H9 (cell line): ENCODE data around the gene TUT4. TPM values are rescaled to one million over a fixed set of nuclear protein-coding genes. Genes with fewer than 3 reads are reported as not detected.

Experiments
- DNase-seq: peaks from one replicate; pipeline ENCODE4 v3.0.0-alpha.2; 2017
- H2AFZ ChIP-seq: one replicate; pipeline ENCODE4 v1.6.1; 2013; ENCODE audit warnings: mild to moderate bottlenecking, low read length, control low read depth, moderate library complexity
- H2AK5ac ChIP-seq: 2 replicates; pipeline ENCODE4 v1.6.1; 2013; ENCODE audit warnings: low read length, control low read depth, mixed read lengths; ENCODE audit not compliant: insufficient read length
- H2BK120ac ChIP-seq: one replicate; pipeline ENCODE4 v1.6.1; 2013; ENCODE audit warnings: low read depth, mild to moderate bottlenecking, low read length, control low read depth, inconsistent platforms; ENCODE audit not compliant: poor library complexity, severe bottlenecking
- H2BK12ac ChIP-seq: 2 replicates; pipeline ENCODE4 v1.6.1; 2013; ENCODE audit warnings: low read length, control low read depth, mixed read lengths, low read depth; ENCODE audit not compliant: insufficient read length
- H2BK15ac ChIP-seq: 2 replicates; pipeline ENCODE4 v1.6.1; 2013; ENCODE audit warnings: low read depth, low read length, control low read depth
- H2BK20ac ChIP-seq: one replicate; pipeline ENCODE4 v1.6.1; 2013; ENCODE audit warnings: low read depth, mild to moderate bottlenecking, low read length, control low read depth, inconsistent platforms; ENCODE audit not compliant: poor library complexity, severe bottlenecking
- H2BK5ac ChIP-seq: 2 replicates; pipeline ENCODE4 v1.6.1; 2013; ENCODE audit warnings: low read length, control low read depth, mixed read lengths; ENCODE audit not compliant: insufficient read length
- H3K14ac ChIP-seq: 2 replicates; pipeline ENCODE4 v1.6.1; 2013; ENCODE audit warnings: low read length, control low read depth; ENCODE audit not compliant: insufficient read depth
- H3K18ac ChIP-seq: 2 replicates; pipeline ENCODE4 v1.6.1; 2013; ENCODE audit warnings: low read depth, mild to moderate bottlenecking, mixed read lengths, low read length, control low read depth; ENCODE audit not compliant: insufficient read length
- H3K23ac ChIP-seq: 2 replicates; pipeline ENCODE4 v1.6.1; 2013; ENCODE audit warnings: low read length, control low read depth, mixed read lengths, low read depth; ENCODE audit not compliant: insufficient read length
- H3K23me2 ChIP-seq: 2 replicates; pipeline ENCODE4 v1.6.1; 2013; ENCODE audit warnings: low read depth, mild to moderate bottlenecking, mixed read lengths, low read length, control low read depth; ENCODE audit not compliant: insufficient read length, poor library complexity, severe bottlenecking
- H3K27ac ChIP-seq: 2 replicates; pipeline ENCODE4 v1.5.1; 2013; ENCODE audit warnings: low read length, control low read depth, mixed read lengths, low read depth; ENCODE audit not compliant: insufficient read length
- H3K27me3 ChIP-seq: 2 replicates; pipeline ENCODE4 v1.6.1; 2013; ENCODE audit warnings: low read length, control low read depth, inconsistent platforms; ENCODE audit not compliant: insufficient read depth
- H3K4ac ChIP-seq: 2 replicates; pipeline ENCODE4 v1.6.1; 2013; ENCODE audit warnings: low read depth, mild to moderate bottlenecking, control low read depth, inconsistent platforms, low read length, moderate library complexity
- H3K4me1 ChIP-seq: 2 replicates; pipeline ENCODE4 v1.6.1; 2013; ENCODE audit warnings: low read length, control low read depth, inconsistent platforms; ENCODE audit not compliant: insufficient read depth
- H3K4me2 ChIP-seq: 2 replicates; pipeline ENCODE4 v1.6.1; 2013; ENCODE audit warnings: low read length, control low read depth, mixed read lengths; ENCODE audit not compliant: insufficient read length, insufficient read depth
- H3K56ac ChIP-seq: 2 replicates; pipeline ENCODE4 v1.6.1; 2013; ENCODE audit warnings: low read depth, mild to moderate bottlenecking, mixed read lengths, low read length, control low read depth; ENCODE audit not compliant: insufficient read length
- H3K79me1 ChIP-seq: 2 replicates; pipeline ENCODE4 v1.6.1; 2013; ENCODE audit warnings: low read depth, mild to moderate bottlenecking, moderate library complexity, low read length, control low read depth, inconsistent platforms; ENCODE audit not compliant: insufficient read depth, poor library complexity, severe bottlenecking
- H3K79me2 ChIP-seq: 2 replicates; pipeline ENCODE4 v1.6.1; 2013; ENCODE audit warnings: low read length, control low read depth, inconsistent platforms; ENCODE audit not compliant: insufficient read depth
- H3K9ac ChIP-seq: 2 replicates; pipeline ENCODE4 v1.6.1; 2013; ENCODE audit warnings: low read length, control low read depth, mixed read lengths; ENCODE audit not compliant: insufficient read length; ENCODE audit errors: extremely low read depth
- H3K9me3 ChIP-seq: one replicate; pipeline ENCODE4 v1.6.1; 2013; ENCODE audit warnings: low read depth, low read length, inconsistent platforms; ENCODE audit not compliant: control insufficient read depth
- H3T11ph ChIP-seq: one replicate; pipeline ENCODE4 v1.6.1; 2013; ENCODE audit warnings: mild to moderate bottlenecking, low read length, control low read depth, inconsistent platforms
- H4K20me1 ChIP-seq: one replicate; pipeline ENCODE4 v1.6.1; 2013; ENCODE audit not compliant: control insufficient read depth, insufficient read length, insufficient read depth
- H4K5ac ChIP-seq: 2 replicates; pipeline ENCODE4 v1.6.1; 2013; ENCODE audit warnings: low read depth, mild to moderate bottlenecking, mixed read lengths, low read length, control low read depth; ENCODE audit not compliant: insufficient read length
- H4K8ac ChIP-seq: replicated peaks from 2 replicates; pipeline ENCODE4 v1.6.1; 2013; ENCODE audit warnings: low read length, control low read depth, mixed read lengths, low read depth; ENCODE audit not compliant: insufficient read length
- H4K91ac ChIP-seq: 2 replicates; pipeline ENCODE4 v1.6.1; 2013; ENCODE audit warnings: low read depth, mild to moderate bottlenecking, moderate library complexity, mixed read lengths, low read length, control low read depth; ENCODE audit not compliant: insufficient read length
- H3K27ac Mint-ChIP-seq, 3 experiments: 2 replicates in 2 of 3; 3 replicates in 1 of 3; pipeline ENCODE4 v1.8.0; 2020 to 2021; ENCODE audit warnings: mixed read lengths in 3 of 3, mild to moderate bottlenecking in 1 of 3, moderate library complexity in 1 of 3
- H3K27me3 Mint-ChIP-seq: 2 replicates; pipeline ENCODE4 v1.8.0; 2021; ENCODE audit warnings: low read depth, mild to moderate bottlenecking, moderate library complexity, mixed read lengths
- H3K36me3 Mint-ChIP-seq, 3 experiments: 2 replicates in 2 of 3; 3 replicates in 1 of 3; pipeline ENCODE4 v1.8.0; 2020 to 2021; ENCODE audit warnings: low read depth in 3 of 3, mixed read lengths in 3 of 3; ENCODE audit not compliant: insufficient read depth in 1 of 3
- H3K4me1 Mint-ChIP-seq, 2 experiments: 2 replicates each; pipeline ENCODE4 v1.8.0; 2020; ENCODE audit warnings: mixed read lengths in 2 of 2
- H3K4me3 Mint-ChIP-seq, 2 experiments: 2 replicates in 1 of 2; 3 replicates in 1 of 2; pipeline ENCODE4 v1.8.0; 2020 to 2021; ENCODE audit warnings: mild to moderate bottlenecking in 2 of 2, mixed read lengths in 2 of 2, moderate library complexity in 1 of 2
- H3K9me3 Mint-ChIP-seq, 2 experiments: 2 replicates in 1 of 2; 3 replicates in 1 of 2; pipeline ENCODE4 v1.8.0; 2020; ENCODE audit warnings: mild to moderate bottlenecking in 2 of 2, mixed read lengths in 2 of 2, moderate library complexity in 1 of 2
- CTCF ChIP-seq: fragments of 200-600 bp; sonication (generic); conservative IDR thresholded peaks from 3 replicates; pipeline ENCODE4 v1.8.0; 2021; ENCODE audit warnings: antibody characterized with exemption, mild to moderate bottlenecking
- WGBS: extraction: QIAGEN DNeasy Blood & Tissue Kit; methylation state at CpG from one replicate; pipeline ENCODE4 v1.1.7; 2013; ENCODE audit warnings: missing lambda C conversion rate, low lambda C conversion rate, mixed read lengths; ENCODE audit not compliant: insufficient read length; ENCODE audit errors: extremely low coverage; 5-methylcytosine and 5-hydroxymethylcytosine counted together
- total RNA-seq: library from RNA; stranded (reverse); gene quantifications from 2 replicates; pipeline ENCODE4 v1.2.1, GENCODE V29; 2021

Gene TUT4
- total RNA-seq, 1 experiment from 2014 or later, result 59.3 TPM

GRCh38 chr1:52523376-52523775 is 29.5 kb downstream of the TUT4 start:
- no CpG with 5 or more reads among the region's 3 CpGs for WGBS
- Mint-ChIP-seq H3K36me3 (peaks cover 3 to 33% (median 25%) of the 10 kb centered on the region in 3 experiments; a peak in 5 of 7 replicates), H3K9me3 (no peaks in the 10 kb centered on the region), H3K4me1 (peaks cover 4% of the 10 kb centered on the region in 2 experiments), H3K27me3 (no peaks in the 10 kb centered on the region), H3K27ac (no peak overlapping the region), H3K4me3 (no peak overlapping the region)
- no peak overlapping the region for H3K14ac ChIP-seq
- H3K23ac ChIP-seq, result no peak overlapping the region
- no peak overlapping the region for H3K56ac ChIP-seq
- no peak overlapping the region for H3K4ac ChIP-seq
- H4K20me1 ChIP-seq, result no peaks in the 10 kb centered on the region
- no peak overlapping the region for H3T11ph ChIP-seq
- no peak overlapping the region for H3K9ac ChIP-seq
- H2BK120ac ChIP-seq, result no peak overlapping the region
- H3K79me1 ChIP-seq, result peaks cover 2% of the 10 kb centered on the region
- H4K5ac ChIP-seq, result no peak overlapping the region
- no peak overlapping the region for H2AFZ ChIP-seq
- no peak overlapping the region for H3K4me2 ChIP-seq
- no peak overlapping the region for H3K27ac ChIP-seq
- TF ChIP-seq CTCF, result no peak
- H3K23me2 ChIP-seq, result no peaks in the 10 kb centered on the region
- H4K8ac ChIP-seq, result no peak overlapping the region
- H3K27me3 ChIP-seq, result no peaks in the 10 kb centered on the region
- H2BK5ac ChIP-seq, result no peak overlapping the region
- no peak overlapping the region for H2BK12ac ChIP-seq
- H2AK5ac ChIP-seq, result no peak overlapping the region
- H3K9me3 ChIP-seq, result no peaks in the 10 kb centered on the region
- H2BK15ac ChIP-seq, result no peak overlapping the region
- H4K91ac ChIP-seq, result no peak overlapping the region
- DNase-seq, result no peak
- H2BK20ac ChIP-seq, result no peak overlapping the region
- no peaks in the 10 kb centered on the region for H3K4me1 ChIP-seq
- H3K18ac ChIP-seq, result no peak overlapping the region
- no peaks in the 10 kb centered on the region for H3K79me2 ChIP-seq
